BE2C (cell line): ENCODE data around the gene PCYT1B.

Experiments
- DNase-seq: peaks from one replicate; pipeline ENCODE4 v3.0.0-alpha.2; 2020
- H3K27me3 ChIP-seq: fragments of 250-450 bp; sonication (Bioruptor Pico); 2 replicates; pipeline ENCODE4 v1.5.1; 2020; ENCODE audit warnings: mild to moderate bottlenecking
- H3K36me3 ChIP-seq: fragments of 250-450 bp; sonication (Bioruptor Pico); 2 replicates; pipeline ENCODE4 v1.5.1; 2020; ENCODE audit warnings: mild to moderate bottlenecking
- H3K4me1 ChIP-seq: fragments of 250-450 bp; sonication (Bioruptor Pico); 2 replicates; pipeline ENCODE4 v1.5.1; 2020
- H3K4me3 ChIP-seq: 2 replicates; pipeline ENCODE4 v1.5.1; 2011; ENCODE audit warnings: low read depth, low read length
- H3K9me3 ChIP-seq: fragments of 250-450 bp; sonication (Bioruptor Pico); 2 replicates; pipeline ENCODE4 v1.5.1; 2020
- CTCF ChIP-seq: IDR thresholded peaks from 2 replicates; pipeline ENCODE4 v1.5.1; 2012; ENCODE audit warnings: mild to moderate bottlenecking, low read depth, low read length

PCYT1B gene

GRCh38 chrX:24682739-24683432 is 35.7 kb upstream of the PCYT1B start:
- no peak for TF ChIP-seq CTCF

DNA sequence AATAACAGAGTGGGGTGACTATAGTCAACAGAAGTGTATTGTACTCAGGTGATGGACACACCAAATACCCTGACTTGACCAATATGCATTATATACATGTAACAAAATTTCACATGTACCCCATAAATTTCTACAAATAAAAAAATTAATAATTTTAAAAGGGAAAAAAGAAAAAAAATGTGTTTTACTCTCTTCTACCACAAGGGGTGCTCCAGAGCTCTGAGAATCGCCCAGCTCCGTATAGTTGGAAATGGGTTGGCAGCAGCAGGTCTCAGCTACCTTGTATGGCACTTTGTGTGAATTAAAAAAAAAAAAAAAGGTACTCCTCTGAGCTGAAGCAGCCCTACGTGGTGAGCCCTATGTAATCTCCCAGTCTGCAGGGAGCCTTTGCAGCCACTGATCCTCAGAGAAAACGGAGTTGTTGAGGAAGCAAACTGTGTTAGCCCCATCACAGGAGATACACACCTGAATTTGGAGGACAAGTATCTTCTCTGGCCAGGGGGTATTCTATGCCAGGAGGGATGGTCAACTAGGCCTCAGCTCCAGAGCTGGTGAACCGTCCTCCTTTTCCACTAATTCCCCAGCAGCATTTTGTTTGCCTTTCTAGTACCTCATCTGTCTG is 29.4 kb upstream of the PCYT1B start:
- no peak for DNase-seq
- H3K4me3 ChIP-seq, result no peak overlapping the region
- no peaks in the 10 kb centered on the region for H3K4me1 ChIP-seq
- H3K27me3 ChIP-seq, result no peaks in the 10 kb centered on the region
- no peaks in the 10 kb centered on the region for H3K9me3 ChIP-seq
- H3K36me3 ChIP-seq, result no peaks in the 10 kb centered on the region
- TF ChIP-seq CTCF, result peak; percentile 53

More at GRCh38 chrX:24682739-24683432, 35.7 kb upstream of the PCYT1B start:
- Histone ChIP-seq H3K4me1 (no peaks in the 10 kb centered on the region), H3K36me3 (no peaks in the 10 kb centered on the region), H3K27me3 (no peaks in the 10 kb centered on the region), H3K4me3 (no peak overlapping the region), H3K9me3 (no peaks in the 10 kb centered on the region)
- no peak for DNase-seq

- DNase-seq, result no peak
- no peak overlapping the region for H3K4me3 ChIP-seq
- H3K9me3 ChIP-seq, result no peaks in the 10 kb centered on the region
- H3K36me3 ChIP-seq, result no peaks in the 10 kb centered on the region
- H3K4me1 ChIP-seq, result no peaks in the 10 kb centered on the region
- no peak for TF ChIP-seq CTCF
- no peaks in the 10 kb centered on the region for H3K27me3 ChIP-seq
Observed at GRCh38 chrX:24673424-24673823, 26.3 kb upstream of the PCYT1B start.

DNA sequence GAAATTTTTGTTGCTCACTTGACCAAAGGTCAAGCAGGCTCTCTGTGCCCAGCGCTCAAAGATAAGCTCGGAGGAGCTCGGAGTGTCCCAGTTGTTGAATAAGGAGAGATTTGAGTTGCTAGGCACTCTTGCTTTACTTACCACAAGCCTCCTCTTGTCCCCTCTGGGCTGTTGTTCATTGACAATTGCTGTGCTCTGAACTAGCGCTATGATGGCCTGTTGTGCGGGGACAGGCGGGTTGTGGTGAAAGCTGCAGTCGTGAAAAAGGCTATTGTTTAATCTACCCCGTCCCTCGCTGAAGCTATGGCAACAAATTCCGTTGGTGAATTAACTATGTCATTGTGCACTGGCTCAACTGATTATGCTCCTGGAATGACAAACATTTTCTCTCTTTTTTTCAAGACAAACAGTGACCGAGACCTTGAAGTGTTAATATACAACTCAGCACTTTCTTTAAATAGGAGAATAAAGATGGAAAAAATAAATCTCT is 25.6 kb upstream of the PCYT1B start:
- no peak for DNase-seq
- H3K9me3 ChIP-seq, result no peaks in the 10 kb centered on the region
- H3K4me1 ChIP-seq, result no peaks in the 10 kb centered on the region
- no peak overlapping the region for H3K4me3 ChIP-seq
- H3K36me3 ChIP-seq, result no peaks in the 10 kb centered on the region
- no peak for TF ChIP-seq CTCF
- H3K27me3 ChIP-seq, result no peaks in the 10 kb centered on the region

DNA sequence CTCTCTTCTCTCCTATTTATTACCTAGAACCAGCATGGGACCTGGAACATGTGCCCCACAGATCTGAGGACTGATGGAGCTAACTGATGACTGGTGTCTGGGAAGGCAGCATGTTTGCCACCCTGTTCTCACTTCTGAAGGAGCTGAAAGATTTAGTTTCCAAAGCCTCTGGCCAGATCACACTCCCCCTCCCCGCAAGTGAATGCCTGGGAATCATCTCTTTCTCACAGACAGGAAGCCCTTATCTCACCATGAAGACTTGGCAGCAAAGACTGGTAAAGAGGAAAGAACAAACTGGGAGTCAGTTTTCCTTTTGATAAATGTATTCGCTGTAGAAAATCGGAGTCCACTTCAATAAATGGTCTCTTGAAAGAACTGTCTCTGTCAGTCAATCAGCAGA is 21.0 kb upstream of the PCYT1B start:
- TF ChIP-seq CTCF, result no peak
- Histone ChIP-seq H3K27me3 (no peaks in the 10 kb centered on the region), H3K4me3 (no peak overlapping the region), H3K9me3 (no peaks in the 10 kb centered on the region), H3K4me1 (no peaks in the 10 kb centered on the region), H3K36me3 (no peaks in the 10 kb centered on the region)
- peak; percentile 17 for DNase-seq

- no peak for DNase-seq
- Histone ChIP-seq H3K36me3 (no peaks in the 10 kb centered on the region), H3K4me1 (no peaks in the 10 kb centered on the region), H3K4me3 (no peak overlapping the region), H3K9me3 (no peaks in the 10 kb centered on the region), H3K27me3 (no peaks in the 10 kb centered on the region)
- no peak for TF ChIP-seq CTCF
Observed at GRCh38 chrX:24662352-24662751, 15.2 kb upstream of the PCYT1B start.
